ENCODE results near the gene ZNF606. TPM values are rescaled to one million over a fixed set of nuclear protein-coding genes. Genes with fewer than 3 reads are reported as not detected.

The ZNF606 gene
- total RNA-seq, 1 donor, result 16.3 TPM

DNA sequence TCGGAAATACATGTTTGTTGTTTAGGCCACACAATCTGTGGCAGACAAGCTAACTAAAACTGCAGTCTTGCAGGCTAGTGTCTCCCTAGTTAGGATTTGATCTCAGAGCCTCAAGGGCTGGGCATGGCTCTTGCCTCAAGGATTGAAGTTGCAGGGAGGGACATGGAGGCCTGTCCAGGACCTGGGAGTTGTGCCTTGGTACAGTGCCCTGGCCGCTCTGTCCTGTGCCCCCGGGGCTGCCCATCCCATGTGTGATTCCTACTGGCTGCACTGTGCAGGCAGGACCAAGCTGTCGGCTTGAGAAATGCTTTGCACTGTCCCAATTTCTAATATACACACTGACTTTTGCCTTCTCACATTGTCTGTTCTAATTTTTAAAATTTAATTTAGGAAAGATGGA lies 47.6 kb downstream of the ZNF606 start:
- DNase-seq (ENCODE audit: insufficient read length, low spot score, missing footprints), result no peak
- no peaks in the 10 kb centered on the region for H3K27me3 ChIP-seq (ENCODE audit: insufficient read depth, low read length)
- H3K9me3 ChIP-seq (ENCODE audit: low read depth, low read length), result no peaks in the 10 kb centered on the region
- no peak overlapping the region for H3K27ac ChIP-seq (ENCODE audit: low read depth, low read length)
- no peaks in the 10 kb centered on the region for H4K20me1 ChIP-seq (ENCODE audit: insufficient read depth, low read length)
- H3K4me1 ChIP-seq (ENCODE audit: insufficient read depth, low read length), result no peaks in the 10 kb centered on the region
- no peaks in the 10 kb centered on the region for H3K36me3 ChIP-seq (ENCODE audit: insufficient read depth, low read length)
- no peaks in the 10 kb centered on the region for H3K79me2 ChIP-seq (ENCODE audit: insufficient read depth, low read length)
- no peak overlapping the region for H2AFZ ChIP-seq (ENCODE audit: low read length)
- TF ChIP-seq, protein P1, sequence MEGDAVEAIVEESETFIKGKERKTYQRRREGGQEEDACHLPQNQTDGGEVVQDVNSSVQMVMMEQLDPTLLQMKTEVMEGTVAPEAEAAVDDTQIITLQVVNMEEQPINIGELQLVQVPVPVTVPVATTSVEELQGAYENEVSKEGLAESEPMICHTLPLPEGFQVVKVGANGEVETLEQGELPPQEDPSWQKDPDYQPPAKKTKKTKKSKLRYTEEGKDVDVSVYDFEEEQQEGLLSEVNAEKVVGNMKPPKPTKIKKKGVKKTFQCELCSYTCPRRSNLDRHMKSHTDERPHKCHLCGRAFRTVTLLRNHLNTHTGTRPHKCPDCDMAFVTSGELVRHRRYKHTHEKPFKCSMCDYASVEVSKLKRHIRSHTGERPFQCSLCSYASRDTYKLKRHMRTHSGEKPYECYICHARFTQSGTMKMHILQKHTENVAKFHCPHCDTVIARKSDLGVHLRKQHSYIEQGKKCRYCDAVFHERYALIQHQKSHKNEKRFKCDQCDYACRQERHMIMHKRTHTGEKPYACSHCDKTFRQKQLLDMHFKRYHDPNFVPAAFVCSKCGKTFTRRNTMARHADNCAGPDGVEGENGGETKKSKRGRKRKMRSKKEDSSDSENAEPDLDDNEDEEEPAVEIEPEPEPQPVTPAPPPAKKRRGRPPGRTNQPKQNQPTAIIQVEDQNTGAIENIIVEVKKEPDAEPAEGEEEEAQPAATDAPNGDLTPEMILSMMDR (IDR thresholded peaks at IDR 0.05; ENCODE audit: extremely low read depth, low read depth, low read length), result no peak
- no peak overlapping the region for H3K4me2 ChIP-seq (ENCODE audit: insufficient read depth, low read length)
- no peak overlapping the region for H3K4me3 ChIP-seq (ENCODE audit: insufficient read depth, low read length)

DNA sequence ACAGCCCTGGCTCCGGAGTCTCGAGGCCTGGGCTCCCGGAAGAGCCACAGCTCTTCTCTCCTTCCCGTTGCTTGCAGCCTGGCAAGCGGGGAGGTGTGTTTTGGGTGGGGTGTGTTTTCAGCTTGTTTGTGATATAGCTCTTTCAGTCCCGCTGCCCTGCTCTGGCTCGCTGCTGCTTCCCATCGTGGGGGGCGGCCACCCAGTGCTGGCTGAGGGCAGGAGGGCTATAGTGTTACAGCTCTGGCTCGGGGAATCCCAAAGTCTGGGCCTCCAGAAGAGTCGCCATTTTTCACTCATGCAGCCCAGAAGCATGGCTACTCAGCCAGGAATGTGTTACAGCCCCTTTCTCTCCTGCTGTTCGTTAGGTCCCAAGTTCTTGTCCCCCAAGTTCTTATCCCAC lies 52.9 kb downstream of the ZNF606 start:
- H3K4me2 ChIP-seq (ENCODE audit: insufficient read depth, low read length), result no peak overlapping the region
- H2AFZ ChIP-seq (ENCODE audit: low read length), result no peak overlapping the region
- TF ChIP-seq, protein P1 (IDR thresholded peaks at IDR 0.05; ENCODE audit: extremely low read depth, low read depth, low read length), result no peak
- no peaks in the 10 kb centered on the region for H3K9me3 ChIP-seq (ENCODE audit: low read depth, low read length)
- peaks cover 24% of the 10 kb centered on the region for H3K79me2 ChIP-seq (ENCODE audit: insufficient read depth, low read length)
- no peaks in the 10 kb centered on the region for H3K36me3 ChIP-seq (ENCODE audit: insufficient read depth, low read length)
- H3K27ac ChIP-seq (ENCODE audit: low read depth, low read length), result no peak overlapping the region
- no peaks in the 10 kb centered on the region for H3K27me3 ChIP-seq (ENCODE audit: insufficient read depth, low read length)
- H4K20me1 ChIP-seq (ENCODE audit: insufficient read depth, low read length), result no peaks in the 10 kb centered on the region
- DNase-seq (ENCODE audit: insufficient read length, low spot score, missing footprints), result no peak
- peaks cover 7% of the 10 kb centered on the region for H3K4me1 ChIP-seq (ENCODE audit: insufficient read depth, low read length)
- no peak overlapping the region for H3K4me3 ChIP-seq (ENCODE audit: insufficient read depth, low read length)

DNA sequence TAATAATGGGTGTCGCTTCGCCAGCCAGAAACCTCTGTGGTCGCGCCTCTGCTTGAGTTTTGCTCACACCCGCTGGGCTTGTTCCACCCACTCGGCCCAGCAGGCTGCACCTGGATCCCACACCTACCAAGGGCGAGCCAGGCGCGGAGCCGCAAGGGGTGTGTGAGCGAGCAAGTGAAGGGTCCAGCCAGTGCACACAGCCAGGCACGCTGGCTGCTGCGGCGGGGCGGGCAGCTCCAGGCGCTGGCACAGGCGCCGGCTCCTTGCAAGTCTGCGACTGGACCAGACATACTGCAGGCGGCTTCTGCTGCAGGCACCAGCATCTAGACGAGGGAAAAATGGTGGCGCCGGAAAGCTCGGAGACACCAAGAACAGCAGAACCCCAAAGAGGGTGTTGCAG lies 53.3 kb downstream of the ZNF606 start:
- TF ChIP-seq, protein P1 (IDR thresholded peaks at IDR 0.05; ENCODE audit: extremely low read depth, low read depth, low read length), result no peak
- H3K9me3 ChIP-seq (ENCODE audit: low read depth, low read length), result no peaks in the 10 kb centered on the region
- H3K4me1 ChIP-seq (ENCODE audit: insufficient read depth, low read length), result peaks cover 7% of the 10 kb centered on the region
- no peak for DNase-seq (ENCODE audit: insufficient read length, low spot score, missing footprints)
- H3K27me3 ChIP-seq (ENCODE audit: insufficient read depth, low read length), result no peaks in the 10 kb centered on the region
- H3K79me2 ChIP-seq (ENCODE audit: insufficient read depth, low read length), result peaks cover 25% of the 10 kb centered on the region
- no peak overlapping the region for H2AFZ ChIP-seq (ENCODE audit: low read length)
- no peak overlapping the region for H3K4me3 ChIP-seq (ENCODE audit: insufficient read depth, low read length)
- H3K36me3 ChIP-seq (ENCODE audit: insufficient read depth, low read length), result no peaks in the 10 kb centered on the region
- no peak overlapping the region for H3K4me2 ChIP-seq (ENCODE audit: insufficient read depth, low read length)
- H3K27ac ChIP-seq (ENCODE audit: low read depth, low read length), result no peak overlapping the region
- no peaks in the 10 kb centered on the region for H4K20me1 ChIP-seq (ENCODE audit: insufficient read depth, low read length)

DNA sequence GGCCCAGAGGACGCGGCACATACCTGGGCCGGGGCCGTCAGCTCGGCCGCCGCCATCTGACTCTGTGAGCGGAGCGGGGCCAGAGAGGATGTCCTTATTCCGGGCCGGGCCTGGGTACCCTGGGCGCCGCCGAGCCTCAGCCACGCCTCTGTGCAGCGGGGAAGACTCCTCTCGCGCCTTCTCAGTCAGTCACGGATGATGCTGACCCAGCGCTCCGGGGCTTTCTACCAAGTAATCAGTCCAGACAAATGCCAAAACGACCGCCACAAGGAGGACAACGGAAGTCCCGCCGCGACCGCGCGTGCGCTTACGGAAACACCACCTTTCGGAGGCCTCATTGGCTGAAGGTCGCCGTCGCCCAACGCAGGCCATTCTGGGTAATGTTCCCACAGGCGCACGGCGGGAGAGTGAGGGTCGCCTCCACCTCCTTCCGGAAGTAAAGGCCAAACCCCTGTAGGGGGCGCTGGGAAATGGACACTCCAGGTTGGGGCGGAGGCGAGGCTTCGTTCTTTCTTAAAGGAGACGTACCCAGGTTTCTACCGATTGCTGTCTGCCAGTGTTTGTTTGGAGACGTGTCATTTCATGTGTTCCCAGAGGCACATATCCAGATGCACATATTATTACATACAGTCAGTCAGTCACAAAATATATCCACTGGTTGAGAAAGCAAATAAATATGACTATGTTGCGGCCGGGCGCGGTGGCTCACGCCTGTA lies 55.0 kb downstream of the ZNF606 start, which contains the start of gene ZNF256:
TSS of gene ZNF256 (minus strand) at position 288 of the 716 bp plus-strand sequence. CDS start at position 56, 232 bp downstream.
- Histone ChIP-seq H3K27me3 (ENCODE audit: insufficient read depth, low read length) (no peaks in the 10 kb centered on the region), H3K4me3 (ENCODE audit: insufficient read depth, low read length) (peak within 1 kb of the TSS; percentile 94), H3K9me3 (ENCODE audit: low read depth, low read length) (peaks cover under 1% of the 10 kb centered on the region), H3K27ac (ENCODE audit: low read depth, low read length) (peak within 1 kb of the TSS; percentile 45), H2AFZ (ENCODE audit: low read length) (peak within 1 kb of the TSS; percentile 86), H3K4me1 (ENCODE audit: insufficient read depth, low read length) (peaks cover 7% of the 10 kb centered on the region), H3K4me2 (ENCODE audit: insufficient read depth, low read length) (peak within 1 kb of the TSS; percentile 77), H4K20me1 (ENCODE audit: insufficient read depth, low read length) (no peaks in the 10 kb centered on the region), H3K36me3 (ENCODE audit: insufficient read depth, low read length) (peaks cover 6% of the 10 kb centered on the region), H3K79me2 (ENCODE audit: insufficient read depth, low read length) (peaks cover 40% of the 10 kb centered on the region)
- DNase-seq (ENCODE audit: insufficient read length, low spot score, missing footprints), result peak; percentile 96
- TF ChIP-seq, protein P1 (IDR thresholded peaks at IDR 0.05; ENCODE audit: extremely low read depth, low read depth, low read length), result peak; percentile 58

All from osteoblast (primary cell).